ENCODE results near the gene FRMD7. TPM values are rescaled to one million over a fixed set of nuclear protein-coding genes. Genes with fewer than 3 reads are reported as not detected.

Gene FRMD7
- total and polyA plus RNA-seq, 2 donors from 2014 or later: 0.19 to 2.5 TPM

DNA sequence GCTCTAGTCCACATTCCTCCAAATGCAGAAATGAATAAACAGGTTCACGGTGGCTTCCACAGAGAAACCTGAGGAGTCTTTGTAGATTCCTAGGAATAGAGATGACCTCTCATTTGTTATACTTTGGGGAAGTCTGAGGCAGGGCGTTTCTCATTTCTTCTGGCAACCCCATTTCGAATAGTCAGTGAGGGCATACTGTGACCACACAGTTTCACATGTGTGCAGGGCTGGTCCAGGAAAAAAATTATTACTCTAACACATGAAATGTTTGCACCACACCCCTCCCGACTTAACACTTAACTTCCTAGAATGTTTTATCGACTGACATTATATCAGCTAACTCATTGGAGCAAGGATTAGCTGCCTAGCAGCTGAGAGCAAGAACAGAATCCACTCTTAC lies 12.0 kb downstream of the FRMD7 start:
- peaks cover 7% of the 10 kb centered on the region for H3K27me3 ChIP-seq (ENCODE audit: control insufficient read depth, insufficient read depth, low read length)
- FAIRE-seq: no peak
- TF ChIP-seq, protein P1, sequence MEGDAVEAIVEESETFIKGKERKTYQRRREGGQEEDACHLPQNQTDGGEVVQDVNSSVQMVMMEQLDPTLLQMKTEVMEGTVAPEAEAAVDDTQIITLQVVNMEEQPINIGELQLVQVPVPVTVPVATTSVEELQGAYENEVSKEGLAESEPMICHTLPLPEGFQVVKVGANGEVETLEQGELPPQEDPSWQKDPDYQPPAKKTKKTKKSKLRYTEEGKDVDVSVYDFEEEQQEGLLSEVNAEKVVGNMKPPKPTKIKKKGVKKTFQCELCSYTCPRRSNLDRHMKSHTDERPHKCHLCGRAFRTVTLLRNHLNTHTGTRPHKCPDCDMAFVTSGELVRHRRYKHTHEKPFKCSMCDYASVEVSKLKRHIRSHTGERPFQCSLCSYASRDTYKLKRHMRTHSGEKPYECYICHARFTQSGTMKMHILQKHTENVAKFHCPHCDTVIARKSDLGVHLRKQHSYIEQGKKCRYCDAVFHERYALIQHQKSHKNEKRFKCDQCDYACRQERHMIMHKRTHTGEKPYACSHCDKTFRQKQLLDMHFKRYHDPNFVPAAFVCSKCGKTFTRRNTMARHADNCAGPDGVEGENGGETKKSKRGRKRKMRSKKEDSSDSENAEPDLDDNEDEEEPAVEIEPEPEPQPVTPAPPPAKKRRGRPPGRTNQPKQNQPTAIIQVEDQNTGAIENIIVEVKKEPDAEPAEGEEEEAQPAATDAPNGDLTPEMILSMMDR (IDR thresholded peaks at IDR 0.05; ENCODE audit: borderline replicate concordance, extremely low read depth, insufficient read depth): no peak

GRCh38 chrX:132114607-132115006 lies 13.2 kb downstream of the FRMD7 start:
- intact Hi-C loops (cut with DNase I): no loop called here
- Histone ChIP-seq H3K4me3 (ENCODE audit: low read length in 3 of 3) (no peak overlapping the region), H3K9me3 (ENCODE audit: control insufficient read depth in 2 of 3, insufficient read depth in 1 of 3, low read length in 3 of 3) (no peaks in the 10 kb centered on the region), H3K9ac (ENCODE audit: low read length in 3 of 3) (no peak overlapping the region), H3K36me3 (ENCODE audit: control insufficient read depth in 2 of 3, insufficient read depth in 3 of 3, low read length in 3 of 3) (no peaks in the 10 kb centered on the region), H3K27ac (ENCODE audit: low read depth in 2 of 2, low read length in 2 of 2) (no peak overlapping the region), H3K4me1 (ENCODE audit: control insufficient read depth in 2 of 3, insufficient read depth in 2 of 3, low read depth in 1 of 3, low read length in 3 of 3) (no peaks in the 10 kb centered on the region), H3K27me3 (ENCODE audit: control insufficient read depth, insufficient read depth, low read length) (peaks cover 16% of the 10 kb centered on the region)
- no peak for DNase-seq
- TF ChIP-seq, protein P1 (IDR thresholded peaks at IDR 0.05; ENCODE audit: borderline replicate concordance, extremely low read depth, insufficient read depth): no peak
- FAIRE-seq: no peak

More for the DNA sequence above, 12.0 kb downstream of the FRMD7 start:
- Histone ChIP-seq H3K9me3 (ENCODE audit: control insufficient read depth in 2 of 3, insufficient read depth in 1 of 3, low read length in 3 of 3) (no peaks in the 10 kb centered on the region), H3K4me3 (ENCODE audit: low read length in 3 of 3) (no peak overlapping the region), H3K4me1 (ENCODE audit: control insufficient read depth in 2 of 3, insufficient read depth in 2 of 3, low read depth in 1 of 3, low read length in 3 of 3) (no peaks in the 10 kb centered on the region), H3K9ac (ENCODE audit: low read length in 3 of 3) (no peak overlapping the region), H3K27ac (ENCODE audit: low read depth in 2 of 2, low read length in 2 of 2) (no peak overlapping the region), H3K36me3 (ENCODE audit: control insufficient read depth in 2 of 3, insufficient read depth in 3 of 3, low read length in 3 of 3) (no peaks in the 10 kb centered on the region)
- DNase-seq: no peak
- intact Hi-C loops (cut with DNase I): no loop called here

GRCh38 chrX:132107291-132107690 lies 20.5 kb downstream of the FRMD7 start:
- Histone ChIP-seq H3K4me3 (ENCODE audit: low read length in 3 of 3) (no peak overlapping the region), H3K9me3 (ENCODE audit: control insufficient read depth in 2 of 3, insufficient read depth in 1 of 3, low read length in 3 of 3) (no peaks in the 10 kb centered on the region)
- intact Hi-C loops (cut with DNase I): no loop called here

More at GRCh38 chrX:132107291-132107690, 20.5 kb downstream of the FRMD7 start:
- DNase-seq (no peak), FAIRE-seq (no peak)
- Histone ChIP-seq H3K36me3 (ENCODE audit: control insufficient read depth in 2 of 3, insufficient read depth in 3 of 3, low read length in 3 of 3) (no peaks in the 10 kb centered on the region), H3K4me1 (ENCODE audit: control insufficient read depth in 2 of 3, insufficient read depth in 2 of 3, low read depth in 1 of 3, low read length in 3 of 3) (no peaks in the 10 kb centered on the region), H3K27ac (ENCODE audit: low read depth in 2 of 2, low read length in 2 of 2) (no peak overlapping the region), H3K27me3 (ENCODE audit: control insufficient read depth, insufficient read depth, low read length) (peaks cover 15% of the 10 kb centered on the region), H3K9ac (ENCODE audit: low read length in 3 of 3) (no peak overlapping the region)
- TF ChIP-seq, protein P1 (IDR thresholded peaks at IDR 0.05; ENCODE audit: borderline replicate concordance, extremely low read depth, insufficient read depth): no peak
